GM23248 (cell line): Measurements from ENCODE around the gene MARK3. TPM values are rescaled to one million over a fixed set of nuclear protein-coding genes. Genes with fewer than 3 reads are reported as not detected.

Experiments used
- DNase-seq: peaks from one replicate; pipeline ENCODE4 v3.0.0-alpha.2; 2015
- H2AFZ ChIP-seq: fragments of 200-600 bp; sonication (generic); 2 replicates; pipeline ENCODE4 v1.6.1; 2016; ENCODE audit warnings: antibody characterized with exemption
- H3F3A ChIP-seq: fragments of 200-600 bp; sonication (generic); 2 replicates; pipeline ENCODE4 v1.6.1; 2016; ENCODE audit warnings: mild to moderate bottlenecking, antibody characterized with exemption, mixed run types; ENCODE audit not compliant: insufficient read depth
- H3K27ac ChIP-seq: fragments of 200-600 bp; sonication (generic); 2 replicates; pipeline ENCODE4 v1.5.1; 2016; ENCODE audit warnings: mild to moderate bottlenecking
- H3K27me3 ChIP-seq: fragments of 200-600 bp; sonication (generic); replicated peaks from 2 replicates; pipeline ENCODE4 v1.6.1; 2016; ENCODE audit warnings: mild to moderate bottlenecking; ENCODE audit not compliant: insufficient read depth
- H3K36me3 ChIP-seq: fragments of 200-600 bp; sonication (generic); 2 replicates; pipeline ENCODE4 v1.6.1; 2016; ENCODE audit warnings: low read depth, mild to moderate bottlenecking
- H3K4me1 ChIP-seq: fragments of 200-600 bp; sonication (generic); 2 replicates; pipeline ENCODE4 v1.6.1; 2016; ENCODE audit warnings: mild to moderate bottlenecking; ENCODE audit not compliant: insufficient read depth
- H3K4me2 ChIP-seq: fragments of 200-600 bp; sonication (generic); one replicate; pipeline ENCODE4 v1.6.1; 2016; ENCODE audit warnings: mild to moderate bottlenecking; ENCODE audit not compliant: unreplicated experiment
- H3K4me3 ChIP-seq: fragments of 200-600 bp; sonication (generic); 2 replicates; pipeline ENCODE4 v1.5.1; 2016; ENCODE audit warnings: mild to moderate bottlenecking
- H3K79me2 ChIP-seq: fragments of 200-600 bp; sonication (generic); 2 replicates; pipeline ENCODE4 v1.6.1; 2016; ENCODE audit warnings: mild to moderate bottlenecking; ENCODE audit not compliant: insufficient read depth
- H3K9ac ChIP-seq: fragments of 200-600 bp; sonication (generic); 2 replicates; pipeline ENCODE4 v1.6.1; 2016; ENCODE audit warnings: mild to moderate bottlenecking
- H3K9me2 ChIP-seq: fragments of 200-600 bp; sonication (generic); 2 replicates; pipeline ENCODE4 v1.6.1; 2016; ENCODE audit warnings: mixed run types, mild to moderate bottlenecking, moderate library complexity; ENCODE audit not compliant: insufficient read depth
- H3K9me3 ChIP-seq: fragments of 200-600 bp; sonication (generic); one replicate; pipeline ENCODE4 v1.6.1; 2017; ENCODE audit warnings: low read depth
- H4K20me1 ChIP-seq: fragments of 200-600 bp; sonication (generic); 2 replicates; pipeline ENCODE4 v1.6.0; 2016; ENCODE audit not compliant: insufficient read depth
- EZH2 ChIP-seq: fragments of 200-600 bp; sonication (generic); IDR thresholded peaks from 2 replicates; pipeline ENCODE4 v1.6.1; 2018; ENCODE audit warnings: antibody characterized with exemption, mild to moderate bottlenecking; ENCODE audit not compliant: insufficient read depth, poor library complexity, severe bottlenecking
- EZH2phosphoT487 ChIP-seq: fragments of 200-600 bp; sonication (generic); IDR thresholded peaks from 2 replicates; pipeline ENCODE4 v1.6.1; 2018; ENCODE audit warnings: antibody characterized with exemption, moderate library complexity, mild to moderate bottlenecking, low read depth; ENCODE audit not compliant: insufficient read depth
- WGBS, 2 experiments: methylation state at CpG; one replicate each; pipeline ENCODE4 v1.1.6; 2015 to 2017; ENCODE audit warnings: low lambda C conversion rate in 2 of 2, low coverage in 1 of 2; ENCODE audit errors: missing lambda C conversion rate in 2 of 2; 5-methylcytosine and 5-hydroxymethylcytosine counted together
- in situ Hi-C: fragments of 300-500 bp; cut with MboI; formaldehyde crosslinking; loops from 2 replicates; pipeline ENCODE4 v1.15.0; 2020
- polyA plus RNA-seq: library from polyadenylated mRNA; unstranded; fragments of >200 nt; fragmentation: Nextera tagmentation; extraction: Ambion mirVana; gene quantifications from 2 replicates; pipeline ENCODE4 v1.2.1, GENCODE V29; 2016
- total RNA-seq: library from RNA; depleted of rRNA; stranded (reverse); fragments of >200 nt; shearing (Covaris generic); gene quantifications from 2 replicates; pipeline ENCODE4 v1.2.3, GENCODE V29; 2014

Gene MARK3
- total and polyA plus RNA-seq, 2 experiments from 2014 or later = 32.9 to 80.6 TPM

DNA sequence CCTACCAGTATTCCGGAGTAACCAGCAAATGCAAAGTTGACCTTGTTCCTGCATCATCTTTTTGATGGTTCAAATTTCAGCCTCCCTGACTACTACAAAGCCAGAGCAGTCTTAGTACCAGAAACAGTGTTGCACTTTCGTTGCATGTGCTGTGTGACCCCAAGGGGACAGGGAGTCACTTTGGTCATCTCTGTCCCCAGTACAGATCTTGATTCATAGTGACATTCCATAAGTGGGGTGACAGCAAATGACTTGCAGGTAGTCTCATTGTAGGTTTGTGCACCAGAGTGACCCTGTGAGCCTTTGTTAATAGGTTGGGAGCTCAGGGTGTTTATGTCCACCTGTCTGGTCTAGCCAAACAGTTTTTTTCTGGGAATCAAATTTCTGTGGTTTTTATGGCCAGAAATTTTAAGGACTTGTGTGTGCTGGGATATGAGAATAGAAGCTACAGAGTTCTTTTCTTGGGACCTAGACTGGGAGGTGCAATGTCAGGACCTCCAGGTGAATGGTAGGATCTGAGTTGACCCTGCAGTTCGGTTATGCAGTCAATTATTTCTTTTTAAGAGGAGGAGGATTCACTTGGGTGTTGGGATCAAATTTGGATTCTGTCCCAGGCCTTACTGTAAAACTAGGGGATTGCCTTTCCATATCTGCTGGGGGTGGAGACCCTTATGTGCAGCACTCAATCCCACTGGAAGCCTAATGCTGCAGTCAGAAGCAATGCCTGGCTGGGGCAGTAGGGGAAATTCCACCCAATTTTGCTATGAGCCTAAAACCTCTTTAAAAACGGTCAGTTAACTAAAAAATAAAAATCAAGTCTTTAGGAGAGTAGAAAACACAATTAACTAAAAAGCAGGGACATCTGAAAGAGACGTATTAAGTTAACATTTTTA lies 41.1 kb upstream of the MARK3 start:
- Histone ChIP-seq H3K4me3 (no peak overlapping the region), H3K4me2 (no peak overlapping the region), H3K27me3 (no peaks in the 10 kb centered on the region), H2AFZ (no peak overlapping the region), H3K9me3 (no peaks in the 10 kb centered on the region), H3K9ac (no peak overlapping the region), H4K20me1 (0 out of 2 replicates have a peak, but pooled peaks cover 4% of the 10 kb centered on the region), H3K27ac (no peak overlapping the region), H3K9me2 (no peaks in the 10 kb centered on the region), H3K36me3 (peaks cover 58% of the 10 kb centered on the region), H3K79me2 (peaks cover 25% of the 10 kb centered on the region), H3K4me1 (no peaks in the 10 kb centered on the region), H3F3A (peaks cover 91% of the 10 kb centered on the region)
- TF ChIP-seq EZH2 = no peak
- TF ChIP-seq EZH2phosphoT487 = no peak
- DNase-seq = no peak
- in situ Hi-C loops = no loop called here
- WGBS, 2 experiments = 70 to 78% methylated on average over 5 of the region's 5 CpGs

DNA sequence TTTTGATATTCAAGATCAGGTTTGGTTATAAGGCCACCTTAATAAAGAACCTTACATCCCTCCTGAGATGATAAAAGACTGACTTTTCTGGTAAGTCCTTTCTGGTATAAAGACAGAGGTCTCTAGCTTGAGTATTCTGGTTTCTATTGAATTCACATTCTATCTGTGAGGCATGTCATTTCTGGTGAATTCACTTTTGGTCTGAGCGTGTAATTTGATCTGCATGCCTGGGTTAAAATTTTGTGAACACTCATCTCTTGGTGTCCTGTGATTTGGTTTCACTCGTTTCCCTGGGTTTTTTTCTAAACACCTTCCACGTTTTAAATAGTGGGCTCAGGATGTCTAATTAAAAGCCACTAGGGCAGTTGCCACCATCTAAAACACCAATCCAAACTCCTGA lies 38.9 kb upstream of the MARK3 start:
- Histone ChIP-seq H4K20me1 (0 out of 2 replicates have a peak, but pooled peaks cover 4% of the 10 kb centered on the region), H3K9me2 (no peaks in the 10 kb centered on the region), H3K27ac (peak overlapping the region; percentile 45; the same call in 1 of the 2 replicates), H2AFZ (no peak overlapping the region), H3K27me3 (no peaks in the 10 kb centered on the region), H3K4me1 (no peaks in the 10 kb centered on the region), H3K36me3 (peaks cover 36% of the 10 kb centered on the region), H3K4me3 (no peak overlapping the region), H3K9ac (no peak overlapping the region), H3K4me2 (no peak overlapping the region), H3K79me2 (peaks cover 3% of the 10 kb centered on the region; the same call in 1 of the 2 replicates), H3F3A (peaks cover 69% of the 10 kb centered on the region), H3K9me3 (no peaks in the 10 kb centered on the region)
- WGBS, 2 experiments = 19 to 25% methylated on average over 3 of the region's 3 CpGs
- in situ Hi-C loops = no loop called here
- TF ChIP-seq EZH2 = no peak
- TF ChIP-seq EZH2phosphoT487 = no peak
- DNase-seq = peak; percentile 33

DNA sequence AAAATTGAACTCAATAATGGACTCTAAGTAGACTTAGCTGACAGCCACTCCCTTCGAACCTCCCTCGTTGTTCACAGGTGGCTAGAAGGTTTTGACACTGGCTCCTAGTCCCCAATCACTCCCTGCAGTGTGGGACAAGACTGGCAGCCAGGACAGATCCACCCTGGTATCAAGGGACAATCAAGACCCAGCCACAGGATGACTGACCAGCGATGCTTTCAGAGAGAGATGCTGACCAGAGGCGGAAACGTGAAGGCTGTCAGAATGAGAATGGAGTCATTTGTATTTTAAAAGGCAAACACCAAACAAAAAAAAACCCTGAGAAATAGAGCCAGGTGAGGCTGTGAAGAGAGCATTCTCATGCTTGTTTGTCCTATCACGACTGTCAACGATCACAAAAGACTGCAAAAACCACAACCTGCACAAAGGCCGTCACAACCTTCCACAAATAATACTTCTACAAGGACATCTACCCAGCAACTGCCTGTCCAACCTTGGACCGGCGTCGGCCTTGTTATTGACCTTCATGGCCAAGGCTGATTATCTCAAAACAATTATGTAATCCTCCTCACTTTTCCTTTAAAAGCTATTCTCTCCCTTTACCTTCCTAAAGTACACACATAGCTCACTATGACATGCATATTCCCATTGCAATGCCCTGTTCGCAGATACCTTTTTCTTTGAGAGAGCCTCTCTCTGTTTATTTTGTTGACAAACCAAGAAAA lies 38.0 kb upstream of the MARK3 start:
- no peaks in the 10 kb centered on the region for H3K9me3 ChIP-seq
- H2AFZ ChIP-seq = no peak overlapping the region
- peaks cover 27% of the 10 kb centered on the region for H3K36me3 ChIP-seq
- in situ Hi-C loops = no loop called here
- no peak overlapping the region for H3K4me3 ChIP-seq
- no peaks in the 10 kb centered on the region for H3K27me3 ChIP-seq
- no peak for TF ChIP-seq EZH2phosphoT487
- TF ChIP-seq EZH2 = no peak
- H3K4me1 ChIP-seq = no peaks in the 10 kb centered on the region
- H3K9me2 ChIP-seq = no peaks in the 10 kb centered on the region
- WGBS, 2 experiments = 65 to 67% methylated on average over 12 of the region's 12 CpGs
- H4K20me1 ChIP-seq = 0 out of 2 replicates have a peak, but pooled peaks cover 4% of the 10 kb centered on the region
- no peak overlapping the region for H3K27ac ChIP-seq
- H3K79me2 ChIP-seq = no peaks in the 10 kb centered on the region
- peaks cover 60% of the 10 kb centered on the region for H3F3A ChIP-seq
- no peak overlapping the region for H3K9ac ChIP-seq
- no peak overlapping the region for H3K4me2 ChIP-seq
- no peak for DNase-seq

GRCh38 chr14:103348154-103348553 lies 37.1 kb upstream of the MARK3 start:
- Histone ChIP-seq H3K9me2 (no peaks in the 10 kb centered on the region), H4K20me1 (0 out of 2 replicates have a peak, but pooled peaks cover 4% of the 10 kb centered on the region), H3K9ac (no peak overlapping the region), H3K27me3 (no peaks in the 10 kb centered on the region), H3K4me1 (no peaks in the 10 kb centered on the region), H3K9me3 (no peaks in the 10 kb centered on the region), H3K4me2 (no peak overlapping the region), H3K36me3 (peaks cover 18% of the 10 kb centered on the region), H3K4me3 (no peak overlapping the region), H3F3A (peaks cover 51% of the 10 kb centered on the region), H3K79me2 (no peaks in the 10 kb centered on the region), H3K27ac (no peak overlapping the region), H2AFZ (no peak overlapping the region)
- WGBS, 2 experiments = 87 to 88% methylated on average over 5 of the region's 5 CpGs
- DNase-seq = peak; percentile 34
- TF ChIP-seq EZH2phosphoT487 = no peak
- no peak for TF ChIP-seq EZH2
- in situ Hi-C loops = no loop called here
